ENCODE results near the gene EVC2.

The EVC2 gene

DNA sequence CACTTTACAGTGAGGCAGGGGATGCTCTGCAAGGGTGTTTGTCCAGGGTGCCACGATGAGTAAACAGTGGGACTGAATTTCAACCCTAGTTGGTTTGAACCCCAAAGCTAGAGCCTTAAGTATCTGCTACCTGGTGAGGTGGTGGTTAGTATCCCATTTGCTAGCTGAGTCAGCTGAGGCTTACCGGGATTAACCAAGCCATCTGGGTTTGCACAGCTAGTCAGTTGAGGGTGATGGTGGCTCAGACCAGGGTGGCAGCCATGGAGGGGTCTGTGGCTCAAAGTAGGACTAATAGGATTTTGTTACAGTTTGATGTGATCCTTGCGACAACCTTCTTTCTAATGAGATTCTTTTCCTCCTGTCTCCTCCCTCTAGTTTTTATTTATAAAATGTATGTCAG lies 4.6 kb upstream of the EVC2 start:
- Histone ChIP-seq H4K20me1 (ENCODE audit: insufficient read depth, low read length) (no peaks in the 10 kb centered on the region), H3K79me2 (ENCODE audit: low read length) (peaks cover 63% of the 10 kb centered on the region), H3K4me3 (ENCODE audit: low read length) (peak overlapping the region; percentile 11; the same call in 1 of the 2 replicates), H3K9me3 (replicated peaks; ENCODE audit: insufficient read depth, low read length) (no peaks in the 10 kb centered on the region), H3K4me1 (ENCODE audit: low read length) (peaks cover 22% of the 10 kb centered on the region; the same call in 1 of the 2 replicates), H3K9me2 (replicated peaks; ENCODE audit: insufficient read depth, low read length) (no peaks in the 10 kb centered on the region), H3K9ac (ENCODE audit: low read length) (peak overlapping the region; percentile 70; the same call in 1 of the 2 replicates), H3K27me3 (replicated peaks; ENCODE audit: insufficient read depth, low read length) (no peaks in the 10 kb centered on the region), H3K27ac (ENCODE audit: low read length) (peak overlapping the region; percentile 63), H2AFZ (ENCODE audit: low read length) (no peak overlapping the region), H3K4me2 (ENCODE audit: low read depth, low read length) (peak overlapping the region; percentile 79; the same call in 1 of the 2 replicates), H3F3A (ENCODE audit: insufficient read depth, low read length) (peaks cover 26% of the 10 kb centered on the region), H3K36me3 (replicated peaks; ENCODE audit: insufficient read depth, low read length) (no peaks in the 10 kb centered on the region)
- no peak for DNase-seq
- TF ChIP-seq EZH2 (optimal IDR thresholded peaks at IDR 0.05; ENCODE audit: low read depth, low read length) (no peak), EZH2phosphoT487 (IDR thresholded peaks at IDR 0.05; ENCODE audit: low read length) (no peak)
- TF ChIP-seq, protein P1, sequence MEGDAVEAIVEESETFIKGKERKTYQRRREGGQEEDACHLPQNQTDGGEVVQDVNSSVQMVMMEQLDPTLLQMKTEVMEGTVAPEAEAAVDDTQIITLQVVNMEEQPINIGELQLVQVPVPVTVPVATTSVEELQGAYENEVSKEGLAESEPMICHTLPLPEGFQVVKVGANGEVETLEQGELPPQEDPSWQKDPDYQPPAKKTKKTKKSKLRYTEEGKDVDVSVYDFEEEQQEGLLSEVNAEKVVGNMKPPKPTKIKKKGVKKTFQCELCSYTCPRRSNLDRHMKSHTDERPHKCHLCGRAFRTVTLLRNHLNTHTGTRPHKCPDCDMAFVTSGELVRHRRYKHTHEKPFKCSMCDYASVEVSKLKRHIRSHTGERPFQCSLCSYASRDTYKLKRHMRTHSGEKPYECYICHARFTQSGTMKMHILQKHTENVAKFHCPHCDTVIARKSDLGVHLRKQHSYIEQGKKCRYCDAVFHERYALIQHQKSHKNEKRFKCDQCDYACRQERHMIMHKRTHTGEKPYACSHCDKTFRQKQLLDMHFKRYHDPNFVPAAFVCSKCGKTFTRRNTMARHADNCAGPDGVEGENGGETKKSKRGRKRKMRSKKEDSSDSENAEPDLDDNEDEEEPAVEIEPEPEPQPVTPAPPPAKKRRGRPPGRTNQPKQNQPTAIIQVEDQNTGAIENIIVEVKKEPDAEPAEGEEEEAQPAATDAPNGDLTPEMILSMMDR (IDR thresholded peaks at IDR 0.05; ENCODE audit: low read length): no peak

DNA sequence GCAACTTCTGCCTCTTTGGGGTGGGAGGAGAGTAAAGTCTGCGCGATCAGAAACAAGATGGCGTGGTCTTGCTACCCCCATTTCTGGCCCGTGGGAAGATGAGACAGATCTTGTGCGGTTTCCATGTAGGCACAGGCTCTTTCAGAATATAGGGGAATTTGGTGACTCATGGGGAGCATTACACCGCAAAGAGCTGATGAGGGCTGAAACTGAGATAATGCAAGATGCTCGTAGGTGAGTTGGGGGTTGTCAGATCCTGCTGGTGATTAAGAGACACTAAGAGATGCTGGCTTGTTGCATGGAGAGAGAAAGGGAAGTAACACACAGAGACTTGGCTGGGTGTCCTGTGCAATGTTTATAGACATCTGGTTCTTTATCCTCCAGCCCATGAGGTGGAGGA lies 4.2 kb upstream of the EVC2 start:
- TF ChIP-seq, protein P1 (IDR thresholded peaks at IDR 0.05; ENCODE audit: low read length): no peak
- TF ChIP-seq EZH2 (optimal IDR thresholded peaks at IDR 0.05; ENCODE audit: low read depth, low read length) (no peak), EZH2phosphoT487 (IDR thresholded peaks at IDR 0.05; ENCODE audit: low read length) (no peak)
- Histone ChIP-seq H3K79me2 (ENCODE audit: low read length) (peaks cover 63% of the 10 kb centered on the region), H3F3A (ENCODE audit: insufficient read depth, low read length) (peaks cover 26% of the 10 kb centered on the region), H3K9ac (ENCODE audit: low read length) (peak overlapping the region; percentile 70; the same call in 1 of the 2 replicates), H3K36me3 (replicated peaks; ENCODE audit: insufficient read depth, low read length) (no peaks in the 10 kb centered on the region), H3K4me3 (ENCODE audit: low read length) (peak overlapping the region; percentile 84), H3K27me3 (replicated peaks; ENCODE audit: insufficient read depth, low read length) (no peaks in the 10 kb centered on the region), H3K9me2 (replicated peaks; ENCODE audit: insufficient read depth, low read length) (no peaks in the 10 kb centered on the region), H2AFZ (ENCODE audit: low read length) (no peak overlapping the region), H4K20me1 (ENCODE audit: insufficient read depth, low read length) (no peaks in the 10 kb centered on the region), H3K4me1 (ENCODE audit: low read length) (peaks cover 24% of the 10 kb centered on the region), H3K27ac (ENCODE audit: low read length) (peak overlapping the region; percentile 63), H3K4me2 (ENCODE audit: low read depth, low read length) (peak overlapping the region; percentile 79), H3K9me3 (replicated peaks; ENCODE audit: insufficient read depth, low read length) (no peaks in the 10 kb centered on the region)
- peak; percentile 75 for DNase-seq

DNA sequence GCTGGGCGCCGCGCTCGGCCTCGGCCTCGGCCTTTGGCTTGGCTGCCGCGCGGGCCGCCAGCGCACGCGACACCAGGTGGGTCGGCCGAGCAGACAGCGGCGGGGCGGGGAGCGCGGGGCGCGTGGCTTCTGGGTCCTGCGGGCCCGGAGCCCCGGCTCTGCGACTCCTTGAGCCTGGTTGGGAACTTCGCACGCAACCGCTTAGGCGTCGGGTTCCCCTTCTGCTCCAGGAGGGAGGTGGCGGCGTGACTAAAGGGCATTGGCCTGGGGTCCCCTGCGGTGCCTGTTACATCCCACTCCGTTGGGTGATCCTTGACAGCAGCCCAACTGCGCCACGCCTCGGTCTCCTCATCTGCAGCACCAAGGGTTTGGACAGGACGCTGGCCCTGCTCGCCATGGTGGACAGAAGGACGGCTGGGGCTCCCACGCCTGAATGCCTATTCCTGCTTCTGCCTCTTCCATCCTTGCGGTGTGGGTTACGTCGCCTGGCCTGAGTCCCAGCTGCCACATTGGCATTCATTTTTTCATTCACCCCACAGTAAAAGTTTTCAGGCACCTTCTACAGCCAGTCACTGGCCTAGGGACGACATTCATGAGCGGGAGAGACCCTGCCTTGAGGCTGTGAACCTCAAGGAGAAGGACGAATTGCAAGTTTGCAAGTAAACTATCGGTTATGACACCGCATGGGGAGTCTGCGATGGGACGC lies 3.3 kb upstream of the EVC2 start:
- H3K36me3 ChIP-seq (replicated peaks; ENCODE audit: insufficient read depth, low read length): no peaks in the 10 kb centered on the region
- H3K4me2 ChIP-seq (ENCODE audit: low read depth, low read length): peak overlapping the region; percentile 79
- H3K4me1 ChIP-seq (ENCODE audit: low read length): peaks cover 33% of the 10 kb centered on the region
- H3K9me2 ChIP-seq (replicated peaks; ENCODE audit: insufficient read depth, low read length): no peaks in the 10 kb centered on the region
- H3K27ac ChIP-seq (ENCODE audit: low read length): peak overlapping the region; percentile 63
- H3K27me3 ChIP-seq (replicated peaks; ENCODE audit: insufficient read depth, low read length): no peaks in the 10 kb centered on the region
- H3F3A ChIP-seq (ENCODE audit: insufficient read depth, low read length): peaks cover 26% of the 10 kb centered on the region
- H3K9ac ChIP-seq (ENCODE audit: low read length): peak overlapping the region; percentile 70
- H3K79me2 ChIP-seq (ENCODE audit: low read length): peaks cover 63% of the 10 kb centered on the region
- DNase-seq: peak; percentile 54
- H4K20me1 ChIP-seq (ENCODE audit: insufficient read depth, low read length): no peaks in the 10 kb centered on the region
- H3K4me3 ChIP-seq (ENCODE audit: low read length): peak overlapping the region; percentile 84
- no peaks in the 10 kb centered on the region for H3K9me3 ChIP-seq (replicated peaks; ENCODE audit: insufficient read depth, low read length)
- TF ChIP-seq, protein P1 (IDR thresholded peaks at IDR 0.05; ENCODE audit: low read length): no peak
- TF ChIP-seq EZH2 (optimal IDR thresholded peaks at IDR 0.05; ENCODE audit: low read depth, low read length) (no peak), EZH2phosphoT487 (IDR thresholded peaks at IDR 0.05; ENCODE audit: low read length) (no peak)
- H2AFZ ChIP-seq (ENCODE audit: low read length): peak overlapping the region; percentile 49

Measured in MM.1S (cell line).